ENCODE measurements around the gene PIBF1. TPM values are rescaled to one million over a fixed set of nuclear protein-coding genes. Genes with fewer than 3 reads are reported as not detected.
"Not testable (repeated sequence)": the region's sequence is repeated elsewhere in the genome, so short reads cannot be mapped to it uniquely, and the experiment has no call there.

PIBF1 gene
- total RNA-seq, 2 experiments from 2014 or later, result 20.0 to 20.9 TPM

DNA sequence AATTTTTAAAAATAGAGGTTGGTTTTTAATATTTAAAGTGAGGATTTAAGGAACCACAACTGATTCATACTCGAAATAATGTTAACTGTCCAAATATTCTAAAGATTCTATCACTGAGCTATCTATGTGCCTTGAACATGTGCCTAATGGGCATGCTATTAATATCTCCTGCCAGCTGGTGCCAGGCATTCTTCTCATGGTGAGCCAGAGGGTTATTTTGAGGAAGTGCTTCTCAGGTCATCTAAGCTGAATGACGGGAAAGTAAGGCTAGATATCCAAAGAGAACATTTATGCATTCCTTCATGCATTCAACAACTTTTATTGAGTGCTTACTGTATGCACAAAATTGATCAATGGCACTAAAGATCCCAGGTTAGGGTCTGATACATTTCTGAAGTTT, 138.2 kb downstream of the PIBF1 start:
- Mint-ChIP-seq H3K4me1 (no peaks in the 10 kb centered on the region), H3K36me3 (peaks cover 38% of the 10 kb centered on the region), H3K27ac (no peak overlapping the region), H3K27me3 (no peaks in the 10 kb centered on the region), H3K9me3 (no peaks in the 10 kb centered on the region), H3K4me3 (no peak overlapping the region)
- DNase-seq, result no peak

DNA sequence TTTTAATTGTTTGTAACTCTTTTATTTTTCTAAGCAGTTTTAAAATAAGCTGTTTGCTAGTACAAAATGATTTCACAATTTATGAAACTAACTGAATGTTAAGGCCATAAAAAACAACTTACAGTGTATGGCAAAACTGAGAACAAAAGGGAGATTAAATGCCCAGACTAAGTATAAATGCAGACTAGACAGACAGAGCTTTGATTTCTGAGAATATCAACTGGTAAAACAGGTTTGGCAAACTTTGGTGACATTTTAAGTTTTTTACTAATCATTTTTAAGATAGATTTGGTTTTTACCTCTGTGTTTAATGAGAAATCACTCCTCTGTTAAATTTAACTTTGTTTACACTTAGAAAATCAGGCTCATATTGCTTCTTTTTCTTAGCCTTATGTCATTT, 149.4 kb downstream of the PIBF1 start:
- H3K4me1 Mint-ChIP-seq, result no peaks in the 10 kb centered on the region
- H3K36me3 Mint-ChIP-seq, result peaks cover 49% of the 10 kb centered on the region
- peaks cover 1% of the 10 kb centered on the region for H3K9me3 Mint-ChIP-seq
- no peak for DNase-seq
- H3K27ac Mint-ChIP-seq, result no peak overlapping the region
- no peak overlapping the region for H3K4me3 Mint-ChIP-seq
- no peaks in the 10 kb centered on the region for H3K27me3 Mint-ChIP-seq

DNA sequence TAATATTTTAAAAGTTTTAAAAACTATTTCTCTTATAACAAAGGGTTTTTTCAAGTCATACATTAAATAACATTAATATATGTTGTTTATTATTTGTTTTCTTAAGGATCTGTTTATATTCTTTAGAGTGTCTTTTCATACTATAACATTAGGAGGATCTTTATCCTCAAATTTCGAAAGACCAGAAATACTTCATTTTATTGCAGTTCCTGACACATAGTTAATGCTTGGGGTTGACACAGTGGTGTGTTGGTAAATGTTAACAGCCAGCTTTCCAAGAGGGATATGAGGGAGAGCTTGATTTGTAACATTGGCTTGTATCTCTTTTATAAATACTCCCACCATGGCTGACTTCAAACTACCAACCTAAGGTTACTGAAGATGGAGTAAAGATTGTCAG, 150.3 kb downstream of the PIBF1 start:
- H3K27me3 Mint-ChIP-seq, result no peaks in the 10 kb centered on the region

DNA sequence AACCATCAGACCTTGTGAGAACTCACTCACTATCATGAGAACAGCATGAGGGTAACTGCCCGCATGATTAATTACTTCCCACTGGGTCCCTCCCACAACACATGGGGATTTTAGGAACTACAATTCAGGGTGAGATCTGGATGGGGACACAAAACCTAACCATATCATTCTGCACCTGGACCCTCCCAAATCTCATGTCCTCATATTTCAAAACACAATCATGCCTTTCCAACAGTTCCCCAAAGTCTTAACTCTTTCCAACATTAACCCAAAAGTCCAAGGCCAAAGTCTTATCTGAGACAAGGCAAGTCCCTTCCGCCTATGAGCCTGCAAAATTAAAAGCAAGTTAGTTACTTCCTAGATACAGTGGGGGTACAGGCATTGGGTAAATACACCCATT, 164.3 kb downstream of the PIBF1 start:
- H3K36me3 Mint-ChIP-seq, result peaks cover 46% of the 10 kb centered on the region
- H3K4me1 Mint-ChIP-seq, H3K27ac Mint-ChIP-seq, H3K9me3 Mint-ChIP-seq, H3K4me3 Mint-ChIP-seq, H3K27me3 Mint-ChIP-seq, DNase-seq: not testable (repeated sequence)

More for the DNA sequence above, 150.3 kb downstream of the PIBF1 start:
- Mint-ChIP-seq H3K27ac (no peak overlapping the region), H3K36me3 (peaks cover 48% of the 10 kb centered on the region), H3K4me1 (no peaks in the 10 kb centered on the region), H3K9me3 (peaks cover 1% of the 10 kb centered on the region), H3K4me3 (no peak overlapping the region)
- DNase-seq, result no peak

DNA sequence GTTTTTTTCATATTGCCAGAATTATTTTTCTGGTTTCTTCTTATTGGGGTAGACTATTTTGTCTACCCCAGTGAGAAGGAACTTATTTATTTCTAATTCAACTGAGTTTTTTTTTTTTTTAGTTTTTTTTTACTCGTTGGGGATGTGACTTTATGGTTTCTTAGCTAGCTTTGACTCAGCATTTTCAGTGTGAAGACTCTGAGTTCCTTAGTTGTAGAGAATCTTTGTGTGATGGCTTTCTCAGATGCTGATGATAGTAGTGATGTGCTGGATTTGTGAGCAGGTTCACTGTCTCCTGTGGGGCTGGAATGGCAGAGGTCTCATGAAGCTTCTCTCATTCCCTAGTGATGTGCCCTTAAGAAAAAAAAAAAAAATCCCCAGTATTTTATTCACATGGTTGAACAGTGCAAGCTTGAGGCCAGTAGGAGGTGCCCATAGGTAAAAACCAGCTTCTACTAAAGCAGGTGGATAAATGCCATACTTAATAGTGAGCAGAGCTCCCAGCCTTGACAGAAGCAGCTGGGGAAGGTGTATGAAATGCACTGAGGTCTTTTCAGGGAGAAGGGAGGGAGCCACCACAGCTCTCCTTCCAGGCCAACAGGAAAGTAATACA, 170.7 kb downstream of the PIBF1 start:
- no peak overlapping the region for H3K4me3 Mint-ChIP-seq
- no peaks in the 10 kb centered on the region for H3K27me3 Mint-ChIP-seq
- no peak for DNase-seq
- peaks cover 48% of the 10 kb centered on the region for H3K36me3 Mint-ChIP-seq
- no peaks in the 10 kb centered on the region for H3K4me1 Mint-ChIP-seq
- no peaks in the 10 kb centered on the region for H3K9me3 Mint-ChIP-seq
- H3K27ac Mint-ChIP-seq, result no peak overlapping the region

DNA sequence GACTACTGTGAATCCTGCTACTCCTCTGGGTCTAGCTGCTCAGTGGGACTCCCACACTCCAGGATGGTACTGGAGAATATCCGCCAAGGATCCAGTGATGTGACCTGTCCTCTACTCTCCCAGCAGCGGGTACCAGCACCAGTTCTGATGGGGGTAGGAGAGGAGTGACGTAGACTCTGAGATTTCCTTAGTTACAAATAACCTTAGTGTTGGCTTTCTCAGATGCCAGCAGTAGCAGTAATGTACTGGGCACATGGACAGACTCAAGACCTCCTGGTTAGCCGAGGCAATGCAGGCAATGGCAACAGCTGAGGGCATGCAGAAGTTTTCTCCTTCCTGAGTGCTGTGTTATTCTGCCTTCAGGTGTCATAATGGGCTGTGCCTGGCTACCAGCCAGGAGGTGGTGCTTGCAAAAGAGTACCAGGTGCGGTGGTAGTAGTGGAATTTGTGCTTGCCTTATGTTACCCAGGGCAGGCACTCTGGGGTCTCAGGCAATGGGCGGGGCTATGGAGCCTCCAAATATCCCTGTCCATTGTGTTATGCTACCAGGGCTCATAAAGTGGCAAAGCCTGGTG, 171.5 kb downstream of the PIBF1 start:
- DNase-seq, result no peak
- H3K27me3 Mint-ChIP-seq, result no peaks in the 10 kb centered on the region
- no peak overlapping the region for H3K4me3 Mint-ChIP-seq
- peaks cover 43% of the 10 kb centered on the region for H3K36me3 Mint-ChIP-seq
- no peaks in the 10 kb centered on the region for H3K4me1 Mint-ChIP-seq
- H3K27ac Mint-ChIP-seq, result no peak overlapping the region
- no peaks in the 10 kb centered on the region for H3K9me3 Mint-ChIP-seq

DNA sequence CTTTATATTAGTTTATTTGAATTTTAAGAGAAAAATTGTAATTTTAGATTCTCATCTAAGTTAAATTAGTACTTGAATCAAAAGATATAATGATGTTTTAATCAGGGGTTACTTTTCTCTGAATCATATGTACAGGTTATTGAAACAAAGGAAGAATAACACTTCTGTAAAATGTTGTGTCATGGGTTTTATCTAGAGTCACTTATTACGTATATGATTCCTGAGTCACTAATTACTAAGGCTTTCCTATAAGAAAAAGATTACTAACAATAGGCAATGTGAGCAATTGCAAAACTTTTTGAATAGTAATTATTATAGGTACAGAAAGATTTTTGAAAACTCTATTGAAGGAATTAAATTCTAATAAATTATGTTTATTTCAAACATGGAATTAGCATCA, 177.7 kb downstream of the PIBF1 start:
- no peak for DNase-seq
- Mint-ChIP-seq H3K9me3 (no peaks in the 10 kb centered on the region), H3K36me3 (peaks cover 27% of the 10 kb centered on the region), H3K4me1 (no peaks in the 10 kb centered on the region), H3K4me3 (no peak overlapping the region), H3K27ac (no peak overlapping the region), H3K27me3 (no peaks in the 10 kb centered on the region)

DNA sequence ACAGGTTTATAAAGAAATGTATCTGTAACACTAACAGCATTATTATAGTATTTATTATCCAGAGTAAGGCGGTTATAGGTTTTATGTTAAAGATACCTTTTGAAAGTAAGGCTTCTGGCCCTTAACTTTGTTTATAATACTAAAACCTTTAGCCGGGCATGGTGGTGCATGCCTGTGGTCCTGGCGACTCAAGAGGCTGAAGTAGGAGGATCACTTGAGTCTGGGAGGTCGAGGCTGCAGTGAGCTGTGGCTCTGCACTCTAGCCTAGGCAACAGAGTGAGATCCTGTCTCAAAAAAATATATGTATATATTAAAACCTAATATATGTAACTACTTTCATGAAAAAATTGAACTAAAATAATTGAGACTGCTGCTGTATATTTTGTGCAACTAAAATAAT, 178.2 kb downstream of the PIBF1 start:
- DNase-seq, result no peak

DNA sequence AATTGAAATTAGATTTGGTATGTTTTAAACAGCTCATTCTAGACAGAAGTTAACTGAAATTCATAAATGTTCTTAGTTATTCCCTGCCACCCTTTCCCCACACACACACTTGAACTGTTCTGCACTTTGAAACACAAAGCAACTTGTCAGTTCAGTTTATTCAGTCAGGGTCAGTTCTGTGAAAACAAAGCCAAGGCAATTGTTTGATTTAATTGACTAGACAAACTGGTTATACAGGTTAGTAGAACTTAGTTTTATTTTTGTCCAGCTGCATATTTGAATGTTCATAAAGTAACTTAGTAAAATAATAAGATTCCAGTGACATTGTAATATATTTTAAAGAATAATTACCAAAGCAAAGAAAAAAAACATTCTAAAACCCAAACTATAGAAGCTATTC, 178.6 kb downstream of the PIBF1 start:
- Mint-ChIP-seq H3K4me3 (no peak overlapping the region), H3K27ac (no peak overlapping the region), H3K9me3 (no peaks in the 10 kb centered on the region), H3K36me3 (peaks cover 22% of the 10 kb centered on the region), H3K27me3 (no peaks in the 10 kb centered on the region), H3K4me1 (no peaks in the 10 kb centered on the region)
- DNase-seq, result no peak

More for the DNA sequence above, 178.2 kb downstream of the PIBF1 start:
- H3K36me3 Mint-ChIP-seq, result peaks cover 24% of the 10 kb centered on the region
- no peaks in the 10 kb centered on the region for H3K4me1 Mint-ChIP-seq
- H3K27ac Mint-ChIP-seq, result no peak overlapping the region
- no peaks in the 10 kb centered on the region for H3K27me3 Mint-ChIP-seq
- no peaks in the 10 kb centered on the region for H3K9me3 Mint-ChIP-seq
- no peak overlapping the region for H3K4me3 Mint-ChIP-seq

DNA sequence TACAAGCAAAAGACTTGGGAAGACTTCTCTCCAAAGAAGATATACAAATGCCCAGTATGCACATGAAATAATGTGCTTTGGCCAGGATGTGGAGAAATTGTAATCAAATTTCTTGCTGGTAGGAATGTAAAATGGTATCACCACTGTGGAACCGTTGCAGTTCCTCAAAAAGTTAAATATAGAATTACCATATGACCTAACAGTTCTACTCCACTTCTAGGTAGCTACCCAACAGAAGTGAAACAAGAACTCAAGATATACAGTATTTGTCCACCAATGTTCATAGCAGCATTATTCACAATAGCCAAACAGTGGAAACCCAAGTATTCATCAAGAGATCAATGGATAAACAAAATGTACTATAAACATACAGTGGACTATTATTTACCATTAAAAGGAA, 181.8 kb downstream of the PIBF1 start:
- DNase-seq, result no peak
- peaks cover 5% of the 10 kb centered on the region for H3K36me3 Mint-ChIP-seq
- H3K27ac Mint-ChIP-seq, result no peak overlapping the region
- no peak overlapping the region for H3K4me3 Mint-ChIP-seq
- H3K9me3 Mint-ChIP-seq, result no peaks in the 10 kb centered on the region
- H3K27me3 Mint-ChIP-seq, result no peaks in the 10 kb centered on the region
- H3K4me1 Mint-ChIP-seq, result no peaks in the 10 kb centered on the region

DNA sequence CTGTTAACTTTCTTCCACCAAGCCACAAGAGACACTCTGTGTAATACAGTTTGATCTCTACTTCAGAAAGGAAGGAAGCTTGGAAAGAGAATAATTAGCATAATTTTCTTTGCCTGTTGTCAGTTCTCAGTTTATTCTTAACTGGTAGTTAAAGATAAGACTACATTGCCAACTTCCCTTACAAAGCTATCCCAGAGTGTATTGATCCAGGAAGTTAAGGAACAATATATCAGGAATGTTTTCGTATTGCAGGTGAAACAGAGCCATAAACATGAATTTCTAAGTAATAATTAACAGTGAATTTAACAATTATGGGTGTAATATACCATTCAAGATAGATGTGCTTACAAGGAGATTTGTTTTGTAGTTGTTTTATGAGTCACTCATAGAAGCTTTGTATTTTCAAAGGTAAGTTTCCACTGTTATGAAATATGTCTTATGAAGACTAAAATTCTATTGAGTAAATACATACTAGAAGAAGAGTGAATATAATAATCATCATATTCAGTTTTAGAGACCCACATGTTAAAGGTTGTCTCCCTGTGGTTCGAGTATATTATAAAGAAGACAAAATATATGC, 188.5 kb downstream of the PIBF1 start:
- peaks cover 2% of the 10 kb centered on the region for H3K4me1 Mint-ChIP-seq
- peaks cover 9% of the 10 kb centered on the region for H3K36me3 Mint-ChIP-seq
- H3K4me3 Mint-ChIP-seq, result no peak overlapping the region
- H3K9me3 Mint-ChIP-seq, result no peaks in the 10 kb centered on the region
- H3K27me3 Mint-ChIP-seq, result no peaks in the 10 kb centered on the region
- H3K27ac Mint-ChIP-seq, result no peak overlapping the region
- no peak for DNase-seq

DNA sequence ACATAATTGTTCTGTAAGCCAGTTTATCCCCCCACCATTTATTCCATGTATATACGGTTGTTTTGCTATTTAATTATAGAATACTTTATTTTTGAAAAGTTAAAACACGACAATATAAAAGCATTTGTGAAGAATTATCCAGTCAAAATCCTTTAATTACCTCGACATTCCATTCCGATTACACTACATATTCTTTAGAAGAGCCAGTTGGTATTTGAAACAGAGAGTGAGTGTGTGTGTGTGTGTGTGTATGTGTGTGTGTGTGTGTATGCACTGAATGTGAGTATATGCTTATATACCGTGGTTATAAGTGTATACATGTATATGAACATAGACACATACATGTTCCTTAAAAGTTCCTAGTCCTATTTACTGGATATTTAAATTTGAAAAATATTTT, 189.0 kb downstream of the PIBF1 start:
- peaks cover 8% of the 10 kb centered on the region for H3K36me3 Mint-ChIP-seq

DNA sequence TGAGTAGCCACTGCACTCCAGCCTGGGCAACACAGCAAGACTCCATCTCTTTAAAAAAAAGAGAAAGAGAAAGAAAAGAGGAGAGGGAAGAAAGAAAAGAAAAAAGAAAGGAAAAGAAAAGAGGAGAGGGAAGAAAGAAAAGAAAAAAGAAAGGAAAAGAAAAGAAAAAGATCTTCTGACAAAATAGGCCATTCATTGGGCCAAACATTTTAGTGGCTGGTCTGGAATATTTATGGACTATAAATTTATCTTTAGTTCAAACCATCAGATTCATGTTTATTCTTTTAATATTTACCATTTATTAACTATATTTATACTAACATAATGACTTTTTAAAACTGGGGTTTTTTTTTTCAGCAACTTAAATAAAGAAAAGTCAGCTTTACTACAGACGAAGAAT, 191.3 kb downstream of the PIBF1 start:
- Mint-ChIP-seq H3K27me3 (no peaks in the 10 kb centered on the region), H3K4me3 (no peak overlapping the region), H3K9me3 (no peaks in the 10 kb centered on the region), H3K27ac (no peak overlapping the region), H3K36me3 (peaks cover 8% of the 10 kb centered on the region), H3K4me1 (peaks cover 2% of the 10 kb centered on the region)
- no peak for DNase-seq

More for the DNA sequence above, 189.0 kb downstream of the PIBF1 start:
- peaks cover 2% of the 10 kb centered on the region for H3K4me1 Mint-ChIP-seq
- H3K4me3 Mint-ChIP-seq, result no peak overlapping the region
- no peak for DNase-seq
- no peaks in the 10 kb centered on the region for H3K9me3 Mint-ChIP-seq
- H3K27me3 Mint-ChIP-seq, result no peaks in the 10 kb centered on the region
- H3K27ac Mint-ChIP-seq, result no peak overlapping the region

DNA sequence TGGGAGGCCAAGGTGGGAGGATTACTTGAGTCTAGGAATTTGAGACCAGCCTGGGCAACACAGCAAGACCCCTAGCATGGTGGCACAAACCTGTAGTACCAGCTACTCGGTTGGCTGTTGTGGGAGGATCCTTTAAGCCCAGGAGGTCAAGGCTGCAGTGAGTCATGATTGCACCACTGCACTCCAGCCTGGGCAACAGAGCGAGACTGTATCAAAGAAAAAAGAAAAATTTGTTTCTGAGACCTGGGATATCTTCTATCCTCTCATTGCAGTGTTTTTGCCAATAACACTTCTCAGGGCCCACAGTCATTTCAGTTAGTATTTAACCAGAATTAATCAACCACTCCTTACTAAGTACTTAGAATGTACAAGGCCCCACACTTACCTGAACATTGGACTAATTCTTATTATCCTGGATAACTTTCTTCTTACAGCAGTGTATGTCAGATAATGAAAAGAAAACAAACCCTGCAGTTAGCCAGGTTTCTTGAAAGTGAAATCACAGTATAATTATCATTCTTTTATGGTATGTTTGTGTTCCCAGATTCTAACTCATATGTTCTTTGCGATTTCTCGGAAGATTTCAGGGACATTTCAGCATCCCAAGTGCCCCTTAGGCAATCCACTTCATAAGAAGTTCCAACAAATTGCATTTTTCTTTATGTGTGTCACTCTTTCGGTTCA, 201.3 kb downstream of the PIBF1 start:
- no peaks in the 10 kb centered on the region for H3K27me3 Mint-ChIP-seq
- no peak overlapping the region for H3K27ac Mint-ChIP-seq
- H3K4me3 Mint-ChIP-seq, result no peak overlapping the region
- no peaks in the 10 kb centered on the region for H3K9me3 Mint-ChIP-seq
- DNase-seq, result no peak
- H3K4me1 Mint-ChIP-seq, result no peaks in the 10 kb centered on the region
- H3K36me3 Mint-ChIP-seq, result peaks cover 2% of the 10 kb centered on the region

DNA sequence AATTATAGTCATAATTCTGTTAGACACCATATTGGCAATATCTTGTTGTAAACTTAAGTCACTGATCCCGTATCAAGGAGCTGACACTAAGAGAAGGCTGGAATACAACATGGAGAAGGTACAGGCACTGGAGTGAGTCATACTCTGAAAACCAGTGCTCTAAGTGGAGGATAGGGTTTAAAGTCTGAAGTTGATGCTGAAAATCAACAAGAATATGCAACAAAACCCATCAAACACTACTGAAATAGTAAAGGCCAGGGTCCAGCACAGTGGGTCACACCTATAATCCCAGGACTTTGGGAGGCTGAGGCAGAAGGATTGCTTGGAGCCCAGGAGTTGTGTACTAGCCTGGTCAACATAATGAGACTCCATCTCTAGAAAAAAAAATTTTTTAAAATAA, 203.7 kb downstream of the PIBF1 start:
- Mint-ChIP-seq H3K9me3 (no peaks in the 10 kb centered on the region), H3K36me3 (no peaks in the 10 kb centered on the region), H3K27ac (no peak overlapping the region), H3K4me3 (no peak overlapping the region), H3K27me3 (no peaks in the 10 kb centered on the region), H3K4me1 (no peaks in the 10 kb centered on the region)
- DNase-seq, result no peak

DNA sequence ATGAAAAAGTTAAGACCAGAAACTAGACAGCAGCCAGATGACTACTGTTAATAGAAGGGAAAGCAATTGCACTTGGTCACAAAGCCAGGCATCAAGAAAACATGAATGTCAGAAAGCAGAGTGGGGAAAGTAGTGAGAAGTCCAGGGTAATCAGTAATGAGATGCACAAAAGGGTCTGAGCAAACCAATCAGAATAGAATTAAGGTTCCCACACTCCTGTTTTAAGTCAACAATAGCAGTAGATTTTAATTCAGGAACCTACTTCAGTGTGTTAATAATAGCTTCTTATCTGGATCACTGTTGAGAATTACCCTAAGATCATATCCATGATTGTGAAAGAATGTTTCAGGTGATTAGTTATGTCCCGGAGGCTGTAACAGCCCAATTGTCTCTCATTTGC, 204.3 kb downstream of the PIBF1 start:
- Mint-ChIP-seq H3K36me3 (no peaks in the 10 kb centered on the region), H3K27ac (no peak overlapping the region), H3K4me1 (no peaks in the 10 kb centered on the region), H3K9me3 (no peaks in the 10 kb centered on the region), H3K27me3 (no peaks in the 10 kb centered on the region), H3K4me3 (no peak overlapping the region)
- no peak for DNase-seq

Measured in activated naive CD8-positive, alpha-beta T cell treated with anti-CD3 and anti-CD28 coated beads for 36 hours (primary cell).